Bronchial epithelial cell (primary cell): ENCODE measurements around the gene HBD. TPM values are rescaled to one million over a fixed set of nuclear protein-coding genes. Genes with fewer than 3 reads are reported as not detected.

Experiments used
- DNase-seq: peaks from one replicate; pipeline ENCODE4 v3.0.0-alpha.2; 2010; ENCODE audit warnings: low read depth
- FAIRE-seq: peaks from 2 replicates; lab custom pipeline; 2011; peaks lifted over from hg19 to GRCh38; lab: Jason Lieb, UNC
- H3K27me3 ChIP-seq: 2 replicates; pipeline ENCODE4 v1.5.1; 2011; ENCODE audit warnings: low read length; ENCODE audit not compliant: control insufficient read depth, insufficient read depth
- H3K36me3 ChIP-seq: 2 replicates; pipeline ENCODE4 v1.5.1; 2011; ENCODE audit warnings: low read length; ENCODE audit not compliant: control insufficient read depth, insufficient read depth
- H3K4me3 ChIP-seq: 2 replicates; pipeline ENCODE4 v1.5.1; 2011; ENCODE audit warnings: mild to moderate bottlenecking, low read depth, low read length, control low read depth
- total RNA-seq: library from RNA; depleted of rRNA; stranded (reverse); fragments of >200 nt; gene quantifications from 2 replicates; pipeline ENCODE4 v1.2.1, GENCODE V29; 2014
- TF ChIP-seq, protein P1 (sequence below): IDR thresholded peaks from 2 replicates; pipeline ENCODE4 v1.5.1; 2011; ENCODE audit warnings: mild to moderate bottlenecking, moderate library complexity, low read length, control low read depth, inconsistent platforms; ENCODE audit not compliant: insufficient read depth, severe bottlenecking

The HBD gene
- total RNA-seq, 1 donor from 2014 or later, result not detected

DNA sequence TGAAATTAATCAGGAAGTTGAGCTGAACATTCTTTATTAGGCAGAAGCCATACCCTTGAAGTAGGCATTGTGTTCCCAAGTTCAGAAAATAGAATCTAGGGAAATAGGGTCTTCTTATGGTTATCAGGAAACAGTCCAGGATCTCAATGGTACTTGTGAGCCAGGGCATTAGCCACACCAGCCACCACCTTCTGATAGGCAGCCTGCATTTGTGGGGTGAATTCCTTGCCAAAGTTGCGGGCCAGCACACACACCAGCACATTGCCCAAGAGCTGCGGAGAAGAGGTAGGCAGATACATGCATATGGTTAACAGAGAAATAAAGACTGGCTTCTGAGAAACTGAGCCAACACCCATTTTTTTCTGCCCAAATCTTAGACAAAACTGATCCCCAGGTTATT, 1.5 kb downstream of the HBD start:
- FAIRE-seq (no peak), DNase-seq (no peak)
- TF ChIP-seq, protein P1, sequence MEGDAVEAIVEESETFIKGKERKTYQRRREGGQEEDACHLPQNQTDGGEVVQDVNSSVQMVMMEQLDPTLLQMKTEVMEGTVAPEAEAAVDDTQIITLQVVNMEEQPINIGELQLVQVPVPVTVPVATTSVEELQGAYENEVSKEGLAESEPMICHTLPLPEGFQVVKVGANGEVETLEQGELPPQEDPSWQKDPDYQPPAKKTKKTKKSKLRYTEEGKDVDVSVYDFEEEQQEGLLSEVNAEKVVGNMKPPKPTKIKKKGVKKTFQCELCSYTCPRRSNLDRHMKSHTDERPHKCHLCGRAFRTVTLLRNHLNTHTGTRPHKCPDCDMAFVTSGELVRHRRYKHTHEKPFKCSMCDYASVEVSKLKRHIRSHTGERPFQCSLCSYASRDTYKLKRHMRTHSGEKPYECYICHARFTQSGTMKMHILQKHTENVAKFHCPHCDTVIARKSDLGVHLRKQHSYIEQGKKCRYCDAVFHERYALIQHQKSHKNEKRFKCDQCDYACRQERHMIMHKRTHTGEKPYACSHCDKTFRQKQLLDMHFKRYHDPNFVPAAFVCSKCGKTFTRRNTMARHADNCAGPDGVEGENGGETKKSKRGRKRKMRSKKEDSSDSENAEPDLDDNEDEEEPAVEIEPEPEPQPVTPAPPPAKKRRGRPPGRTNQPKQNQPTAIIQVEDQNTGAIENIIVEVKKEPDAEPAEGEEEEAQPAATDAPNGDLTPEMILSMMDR, result no peak
- Histone ChIP-seq H3K4me3 (no peak overlapping the region), H3K27me3 (no peaks in the 10 kb centered on the region), H3K36me3 (no peaks in the 10 kb centered on the region)

DNA sequence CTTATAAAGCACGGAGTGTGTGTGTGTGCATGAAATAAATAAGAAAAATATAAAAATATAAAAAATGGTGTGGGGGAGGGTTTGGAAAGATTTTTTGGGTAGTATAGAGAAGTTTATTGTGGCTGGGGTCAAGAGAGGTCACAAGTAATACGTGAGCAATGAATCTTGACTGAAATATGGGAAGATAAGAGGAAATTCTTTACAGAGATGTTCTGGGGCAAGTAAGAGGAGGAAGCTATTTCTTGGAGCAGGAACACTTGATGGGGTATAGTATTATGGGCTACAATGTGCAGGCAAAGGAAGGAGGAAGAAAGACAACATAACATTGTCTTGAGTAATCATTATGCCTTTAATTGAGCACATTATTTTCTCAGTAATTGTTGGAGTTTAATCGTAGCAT, 2.1 kb downstream of the HBD start:
- TF ChIP-seq, protein P1, result no peak
- no peaks in the 10 kb centered on the region for H3K27me3 ChIP-seq
- DNase-seq (no peak), FAIRE-seq (no peak)
- H3K4me3 ChIP-seq, result no peak overlapping the region
- no peaks in the 10 kb centered on the region for H3K36me3 ChIP-seq

DNA sequence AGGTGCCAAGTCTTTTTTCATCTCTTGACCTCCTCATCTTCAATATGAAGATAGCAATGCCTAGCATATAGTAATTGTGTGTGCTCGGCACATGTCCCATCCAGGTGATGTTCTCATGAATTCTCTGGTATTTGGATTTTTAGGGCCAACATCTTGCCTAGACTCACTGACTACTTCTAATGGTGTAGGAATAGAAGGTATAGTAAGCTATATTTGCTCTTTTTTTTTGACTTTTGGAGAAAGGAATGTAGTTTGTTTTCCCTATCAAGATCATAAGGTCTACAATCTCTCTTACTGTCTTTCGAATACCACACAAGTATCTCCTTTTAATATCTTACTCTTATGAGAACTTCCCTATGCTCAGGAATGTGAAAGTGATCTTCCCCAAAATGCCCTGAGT, 3.2 kb downstream of the HBD start:
- TF ChIP-seq, protein P1, result no peak
- Histone ChIP-seq H3K4me3 (no peak overlapping the region), H3K27me3 (no peaks in the 10 kb centered on the region), H3K36me3 (no peaks in the 10 kb centered on the region)
- FAIRE-seq (no peak), DNase-seq (no peak)

DNA sequence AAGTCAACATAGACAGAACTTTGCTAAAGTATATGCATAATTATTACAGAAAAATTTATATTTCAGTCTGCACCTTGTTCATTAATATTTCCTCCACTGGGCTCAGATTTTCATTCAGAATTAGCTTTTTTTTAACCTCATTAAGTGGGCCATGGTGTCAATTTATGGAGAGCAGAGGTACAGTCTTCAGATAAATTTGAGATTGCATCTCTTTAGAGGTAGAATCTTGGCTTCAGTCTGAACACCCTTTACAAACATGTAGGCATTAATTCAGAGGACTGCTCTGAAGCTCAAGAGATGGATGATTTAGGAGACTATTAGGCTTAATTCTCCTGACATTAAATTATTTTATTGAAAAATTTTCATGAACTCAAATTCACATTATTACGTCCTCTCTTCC, 4.0 kb downstream of the HBD start:
- H3K27me3 ChIP-seq, result no peaks in the 10 kb centered on the region
- FAIRE-seq, result no peak
- TF ChIP-seq, protein P1, result no peak
- no peak overlapping the region for H3K4me3 ChIP-seq
- no peaks in the 10 kb centered on the region for H3K36me3 ChIP-seq
- no peak for DNase-seq

DNA sequence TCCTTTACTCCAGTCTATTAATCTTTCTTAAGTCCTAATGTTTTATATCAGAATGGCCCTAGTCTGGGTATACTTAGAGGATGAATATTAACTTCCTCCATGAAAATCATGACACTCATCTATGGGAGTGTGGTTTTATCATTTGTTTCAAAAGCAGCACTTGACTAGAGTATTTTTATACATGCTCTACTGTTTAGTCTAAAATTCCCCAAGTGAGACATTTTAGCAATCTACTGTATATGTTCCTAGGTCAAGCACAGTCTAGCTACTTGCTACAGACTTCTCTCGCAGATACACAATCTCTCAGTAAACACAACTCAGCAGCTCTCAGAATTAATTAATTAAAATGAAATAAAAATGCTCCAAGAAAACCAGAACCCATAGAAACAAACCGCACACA, 4.5 kb downstream of the HBD start:
- H3K4me3 ChIP-seq, result no peak overlapping the region
- FAIRE-seq, result no peak
- TF ChIP-seq, protein P1, result no peak
- no peaks in the 10 kb centered on the region for H3K36me3 ChIP-seq
- no peaks in the 10 kb centered on the region for H3K27me3 ChIP-seq
- DNase-seq, result no peak

DNA sequence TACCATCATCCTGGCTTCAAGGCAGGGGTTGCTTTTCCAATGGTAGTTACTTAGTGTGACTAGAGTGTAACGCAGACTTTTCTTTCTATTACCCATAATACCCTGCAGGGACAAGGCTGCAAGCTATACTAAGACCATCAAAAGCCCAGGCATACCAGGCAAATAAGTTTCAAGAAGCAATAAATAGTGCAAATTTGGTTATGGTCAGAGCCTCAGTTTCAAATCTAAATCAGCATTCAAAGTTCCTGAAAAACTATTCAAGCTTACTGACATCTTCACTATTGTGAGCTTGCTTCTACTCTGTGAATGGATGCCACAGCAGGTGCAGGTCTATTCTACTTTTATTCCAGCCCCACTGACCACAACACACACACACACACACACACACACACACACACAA, 4.9 kb downstream of the HBD start:
- H3K36me3 ChIP-seq, result no peaks in the 10 kb centered on the region
- TF ChIP-seq, protein P1, result no peak
- no peak for DNase-seq
- H3K27me3 ChIP-seq, result no peaks in the 10 kb centered on the region
- no peak for FAIRE-seq
- no peak overlapping the region for H3K4me3 ChIP-seq
